Skin of body (tissue), 2 donors: ENCODE measurements around the gene RAB44. TPM values are rescaled to one million over a fixed set of nuclear protein-coding genes. Genes with fewer than 3 reads are reported as not detected.
"Not testable (repeated sequence)": the region's sequence is repeated elsewhere in the genome, so short reads cannot be mapped to it uniquely, and the experiment has no call there.

Experiments
- DNase-seq: peaks from one replicate; lab custom pipeline; 2025; lab: John Stamatoyannopoulos, UW
- total RNA-seq: library from RNA; depleted of rRNA; stranded (reverse); fragments of >200 nt; gene quantifications from one replicate; pipeline ENCODE4 v1.2.3, GENCODE V29; 2014

RAB44 gene
- total RNA-seq, 1 donor from 2014 or later, result 0.59 TPM

DNA sequence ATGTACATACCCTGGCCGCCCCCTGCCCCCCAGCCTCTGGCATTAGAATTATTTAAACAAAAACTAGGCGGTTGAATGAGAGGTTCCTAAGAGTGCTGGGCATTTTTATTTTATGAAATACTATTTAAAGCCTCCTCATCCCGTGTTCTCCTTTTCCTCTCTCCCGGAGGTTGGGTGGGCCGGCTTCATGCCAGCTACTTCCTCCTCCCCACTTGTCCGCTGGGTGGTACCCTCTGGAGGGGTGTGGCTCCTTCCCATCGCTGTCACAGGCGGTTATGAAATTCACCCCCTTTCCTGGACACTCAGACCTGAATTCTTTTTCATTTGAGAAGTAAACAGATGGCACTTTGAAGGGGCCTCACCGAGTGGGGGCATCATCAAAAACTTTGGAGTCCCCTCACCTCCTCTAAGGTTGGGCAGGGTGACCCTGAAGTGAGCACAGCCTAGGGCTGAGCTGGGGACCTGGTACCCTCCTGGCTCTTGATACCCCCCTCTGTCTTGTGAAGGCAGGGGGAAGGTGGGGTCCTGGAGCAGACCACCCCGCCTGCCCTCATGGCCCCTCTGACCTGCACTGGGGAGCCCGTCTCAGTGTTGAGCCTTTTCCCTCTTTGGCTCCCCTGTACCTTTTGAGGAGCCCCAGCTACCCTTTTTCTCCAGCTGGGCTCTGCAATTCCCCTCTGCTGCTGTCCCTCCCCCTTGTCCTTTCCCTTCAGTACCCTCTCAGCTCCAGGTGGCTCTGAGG is 11.5 kb upstream of the RAB44 start:
- no peak for DNase-seq

DNA sequence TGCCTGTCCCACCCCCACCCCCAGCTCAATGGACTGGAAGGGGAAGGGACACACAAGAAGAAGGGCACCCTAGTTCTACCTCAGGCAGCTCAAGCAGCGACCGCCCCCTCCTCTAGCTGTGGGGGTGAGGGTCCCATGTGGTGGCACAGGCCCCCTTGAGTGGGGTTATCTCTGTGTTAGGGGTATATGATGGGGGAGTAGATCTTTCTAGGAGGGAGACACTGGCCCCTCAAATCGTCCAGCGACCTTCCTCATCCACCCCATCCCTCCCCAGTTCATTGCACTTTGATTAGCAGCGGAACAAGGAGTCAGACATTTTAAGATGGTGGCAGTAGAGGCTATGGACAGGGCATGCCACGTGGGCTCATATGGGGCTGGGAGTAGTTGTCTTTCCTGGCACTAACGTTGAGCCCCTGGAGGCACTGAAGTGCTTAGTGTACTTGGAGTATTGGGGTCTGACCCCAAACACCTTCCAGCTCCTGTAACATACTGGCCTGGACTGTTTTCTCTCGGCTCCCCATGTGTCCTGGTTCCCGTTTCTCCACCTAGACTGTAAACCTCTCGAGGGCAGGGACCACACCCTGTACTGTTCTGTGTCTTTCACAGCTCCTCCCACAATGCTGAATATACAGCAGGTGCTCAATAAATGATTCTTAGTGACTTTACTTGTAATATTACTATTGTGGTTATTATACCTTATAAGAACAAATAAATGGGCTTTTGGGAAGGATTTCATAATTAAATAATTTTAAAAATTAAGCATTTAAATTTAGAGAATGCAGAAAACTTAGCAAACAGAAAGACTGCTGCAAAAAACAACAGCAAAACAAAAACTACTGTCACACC is 10.7 kb upstream of the RAB44 start:
- DNase-seq, result no peak

DNA sequence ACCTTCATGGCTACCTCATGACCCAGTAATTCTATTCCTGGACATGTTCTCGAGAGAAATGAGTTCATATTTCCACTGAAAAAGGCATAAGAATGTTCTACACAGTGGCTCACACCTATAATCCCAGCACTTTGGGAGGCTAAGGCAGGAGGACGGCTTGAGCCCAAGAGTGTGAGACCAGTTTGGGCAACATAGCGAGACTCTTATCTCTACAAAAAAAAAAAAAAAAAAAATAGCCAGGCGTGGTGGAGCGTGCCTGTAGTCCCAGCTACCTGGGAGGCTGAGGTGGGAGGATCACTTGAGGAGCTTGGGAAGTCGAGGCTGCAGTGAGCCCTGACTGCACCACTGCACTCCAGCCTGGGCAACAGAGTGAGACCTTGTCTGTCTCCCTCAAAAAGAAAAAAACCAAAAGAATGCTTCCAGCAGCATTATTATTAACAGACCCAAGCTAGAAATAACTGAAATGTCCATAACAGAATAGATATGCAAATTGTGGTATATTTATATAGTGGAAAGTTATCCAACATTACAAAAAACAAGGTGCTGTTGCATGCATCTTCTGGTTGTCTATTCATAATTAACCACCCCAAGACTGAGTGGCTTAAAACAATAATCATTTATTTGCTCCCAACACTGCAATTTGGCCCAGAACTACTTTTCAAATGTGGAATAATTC is 9.4 kb upstream of the RAB44 start:
- DNase-seq, result no peak

DNA sequence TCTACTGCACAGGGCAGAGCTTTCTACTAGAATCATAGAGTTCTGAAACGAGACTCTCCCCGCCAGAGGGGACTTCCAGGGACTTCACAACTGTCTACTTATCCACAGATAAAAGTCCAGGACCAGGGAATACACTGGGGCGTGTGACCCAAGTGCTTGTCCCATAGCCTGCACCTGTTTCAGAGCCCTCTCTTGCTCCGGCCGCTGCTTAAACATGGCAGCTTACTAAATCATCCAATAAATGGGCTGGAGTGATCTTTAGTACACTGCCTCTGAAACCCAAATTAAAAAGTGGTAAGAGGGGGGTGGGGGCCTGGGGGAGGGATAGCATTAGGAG is 8.9 kb upstream of the RAB44 start:
- no peak for DNase-seq

DNA sequence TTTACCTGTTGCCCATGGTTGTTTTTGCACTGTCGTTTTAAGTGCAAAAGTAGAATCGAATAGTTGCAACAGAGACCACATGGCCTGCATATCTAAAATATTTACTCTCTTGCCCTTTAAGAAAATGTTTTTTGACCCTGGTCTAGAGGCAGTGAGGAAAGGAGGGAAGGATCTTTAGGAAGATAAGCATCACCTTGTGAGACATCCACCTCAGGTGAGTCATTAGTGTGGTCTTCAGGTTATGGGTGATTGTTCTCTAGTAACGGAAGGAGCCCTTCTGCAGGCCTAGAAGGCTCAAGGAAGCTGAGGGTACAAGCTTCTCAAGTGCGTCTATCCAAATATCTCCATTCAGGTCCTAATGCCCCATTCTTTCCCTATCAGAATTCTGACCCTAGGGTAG is 6.6 kb upstream of the RAB44 start:
- DNase-seq, result no peak

DNA sequence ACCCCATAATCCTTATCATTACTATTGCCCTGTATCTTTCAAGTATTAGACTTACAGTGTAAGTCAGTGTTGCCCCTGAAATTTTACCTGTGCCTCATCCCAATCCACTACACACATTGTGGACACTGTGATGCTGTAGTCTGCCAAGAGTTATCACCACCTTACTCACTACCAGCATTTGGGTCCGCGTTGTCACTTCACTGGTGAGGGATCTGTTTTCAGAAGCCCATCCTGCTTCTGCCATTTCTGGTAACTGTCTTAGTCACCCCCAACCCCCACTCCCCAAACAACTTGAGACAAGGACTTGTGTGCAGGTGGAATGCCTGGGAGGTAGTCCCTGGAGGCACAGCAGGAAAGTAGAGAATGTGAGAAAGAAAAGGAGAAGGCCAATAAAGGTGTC is 6.0 kb upstream of the RAB44 start:
- DNase-seq, result no peak

DNA sequence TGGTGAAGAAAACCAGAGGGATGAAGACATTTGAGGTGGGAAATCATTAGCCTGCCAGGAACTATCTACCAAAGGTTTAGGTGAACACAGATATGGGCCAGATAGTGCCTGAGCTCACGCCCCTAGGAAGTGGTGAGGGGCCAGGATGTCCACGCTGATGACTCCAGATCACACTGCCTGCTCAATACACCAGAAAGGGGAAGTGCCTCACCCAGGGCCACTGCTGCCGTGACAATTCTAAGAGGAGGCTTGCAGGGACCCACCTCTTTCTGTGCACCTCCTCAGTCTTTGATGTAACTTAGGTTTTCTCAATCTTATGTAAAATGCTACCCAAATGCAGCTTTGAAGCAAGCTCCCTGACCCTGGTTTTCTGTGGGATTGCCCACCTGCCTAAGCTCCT is 5.4 kb upstream of the RAB44 start:
- DNase-seq, result no peak

DNA sequence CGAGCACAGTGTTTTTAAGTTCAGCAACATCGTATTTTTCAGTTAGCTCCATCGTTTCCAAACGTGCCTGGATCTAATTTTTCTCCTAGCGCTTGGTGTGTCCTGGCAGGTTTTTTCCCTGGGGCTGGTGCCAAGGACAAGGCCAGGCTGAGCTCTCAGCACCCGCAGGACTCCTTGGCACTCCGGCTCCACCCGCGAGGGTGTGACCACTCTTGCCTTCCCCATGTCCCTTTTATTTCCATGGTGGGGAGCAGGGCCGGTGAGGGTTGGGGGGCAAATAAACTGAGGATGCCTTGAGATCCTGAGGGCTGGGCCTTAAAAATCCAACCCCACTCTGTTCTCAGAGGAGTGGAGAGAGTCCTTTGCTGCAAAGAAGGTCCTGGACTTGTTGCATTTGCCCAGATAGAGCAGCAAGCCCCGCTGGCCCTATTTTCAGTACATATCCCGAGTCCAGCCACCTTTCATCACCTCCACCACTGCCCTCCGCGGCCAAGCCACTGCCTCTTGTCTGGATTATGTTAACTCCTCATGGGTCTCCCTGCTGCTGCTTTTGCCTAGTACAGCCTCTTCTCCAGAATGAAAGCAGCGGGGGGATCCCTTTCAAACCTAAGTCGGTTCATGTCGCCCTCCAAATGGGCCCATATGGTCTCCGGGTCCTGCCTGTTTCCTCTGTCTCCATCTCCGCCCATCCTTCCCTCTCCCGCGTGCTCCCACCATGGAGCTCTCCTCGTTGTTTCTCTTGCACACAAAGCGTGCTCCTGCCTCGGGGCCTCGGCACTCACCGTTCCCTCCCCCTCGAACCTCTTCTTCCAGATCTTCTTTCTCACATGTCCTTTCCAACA is 4.5 kb upstream of the RAB44 start:
- DNase-seq, result no peak

DNA sequence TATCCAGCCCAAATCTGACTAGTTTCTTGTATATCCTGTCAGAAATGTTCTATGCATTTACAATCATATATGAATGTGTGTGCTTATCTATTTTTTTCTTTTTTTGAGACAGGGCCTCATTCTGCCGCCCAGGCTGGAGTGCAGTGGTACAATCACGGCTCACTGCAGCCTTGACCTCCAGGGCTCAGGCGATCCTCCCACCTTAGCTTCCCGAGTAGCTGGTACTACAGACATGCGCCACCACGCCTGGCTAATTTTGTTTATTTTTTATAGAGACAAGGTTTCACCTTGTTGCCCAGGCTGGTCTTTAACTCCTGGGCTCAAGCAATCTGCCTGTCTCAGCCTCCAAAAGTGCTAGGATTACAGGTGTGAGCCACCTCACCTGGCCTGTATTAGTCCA is 3.0 kb upstream of the RAB44 start:
- DNase-seq, result no peak

DNA sequence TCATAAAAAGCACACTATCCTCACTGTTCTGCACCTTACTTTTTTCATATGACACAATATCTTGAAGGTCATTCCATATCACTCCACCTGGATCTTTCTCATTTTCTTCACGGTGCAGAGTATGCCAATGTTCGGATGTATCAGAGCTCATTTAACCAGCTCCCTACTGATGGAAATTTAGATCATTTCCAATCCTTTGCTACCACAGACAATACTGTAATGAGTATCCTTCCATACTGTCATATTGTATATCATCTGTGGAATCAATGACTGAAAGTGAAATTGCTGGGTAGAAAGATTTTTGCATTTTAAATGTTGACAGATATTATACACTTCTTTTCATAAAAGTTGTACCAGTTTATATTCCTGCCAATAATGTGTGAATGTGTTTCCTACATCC is 2.2 kb upstream of the RAB44 start:
- no peak for DNase-seq

DNA sequence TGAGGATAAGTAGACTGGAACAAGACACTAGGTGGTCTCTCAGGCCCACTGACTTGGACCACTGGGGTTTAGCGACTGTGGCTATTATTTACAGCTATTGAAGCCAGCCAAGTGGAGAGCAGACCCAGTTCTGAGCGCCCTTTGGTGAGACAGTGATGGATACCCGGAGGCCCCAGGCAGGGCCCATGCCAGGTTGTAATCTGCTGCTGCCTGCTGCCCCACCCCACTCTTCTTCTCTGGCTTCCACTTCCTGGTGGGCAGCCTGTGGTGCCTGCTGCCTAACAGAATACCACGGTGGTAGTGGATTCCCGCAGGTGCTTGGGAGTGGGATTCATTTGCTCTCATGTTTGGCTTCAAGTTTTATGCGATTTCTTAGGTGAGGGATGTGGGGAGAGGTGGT is 570 bp downstream of the RAB44 start:
- DNase-seq, result no peak

DNA sequence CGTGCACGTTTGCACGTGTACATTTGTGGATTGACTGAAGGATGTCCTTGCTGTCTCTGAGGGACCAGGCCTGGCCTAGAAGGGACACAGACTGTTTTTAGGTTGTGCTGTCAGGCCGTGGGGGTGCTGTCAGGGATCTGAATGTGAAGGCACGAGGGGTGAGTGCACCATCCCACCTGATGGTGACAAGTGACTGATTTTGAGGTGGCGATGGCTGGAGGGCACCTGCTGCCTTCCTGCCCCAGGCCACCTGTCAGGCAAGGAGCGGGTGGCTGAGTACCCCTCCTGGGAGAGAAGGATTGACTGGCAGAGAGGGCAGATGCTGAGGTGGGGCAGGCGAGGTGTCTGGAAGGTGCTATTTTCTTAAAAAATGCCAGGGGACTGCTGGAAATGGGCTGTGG is 1.2 kb downstream of the RAB44 start:
- DNase-seq, result no peak

DNA sequence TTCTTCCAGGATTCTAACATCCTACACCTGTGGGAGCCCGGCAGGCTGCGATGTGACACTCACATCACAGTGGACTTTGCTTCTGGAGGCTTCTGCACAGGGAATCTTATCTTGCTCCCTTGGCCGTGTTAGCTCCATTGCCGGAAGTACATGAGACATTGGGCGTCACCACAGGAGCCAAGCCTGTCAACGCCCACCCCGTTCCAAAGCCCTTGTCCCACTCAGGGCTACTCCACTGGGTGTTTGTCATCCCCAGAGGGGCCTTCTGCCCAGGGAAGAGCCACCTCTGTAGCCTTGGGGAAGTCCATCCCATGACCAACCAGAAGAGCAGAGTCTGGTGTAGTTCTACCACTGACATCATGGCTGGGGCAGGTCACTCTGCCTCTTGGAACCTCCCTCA is 1.7 kb downstream of the RAB44 start:
- DNase-seq, result no peak

DNA sequence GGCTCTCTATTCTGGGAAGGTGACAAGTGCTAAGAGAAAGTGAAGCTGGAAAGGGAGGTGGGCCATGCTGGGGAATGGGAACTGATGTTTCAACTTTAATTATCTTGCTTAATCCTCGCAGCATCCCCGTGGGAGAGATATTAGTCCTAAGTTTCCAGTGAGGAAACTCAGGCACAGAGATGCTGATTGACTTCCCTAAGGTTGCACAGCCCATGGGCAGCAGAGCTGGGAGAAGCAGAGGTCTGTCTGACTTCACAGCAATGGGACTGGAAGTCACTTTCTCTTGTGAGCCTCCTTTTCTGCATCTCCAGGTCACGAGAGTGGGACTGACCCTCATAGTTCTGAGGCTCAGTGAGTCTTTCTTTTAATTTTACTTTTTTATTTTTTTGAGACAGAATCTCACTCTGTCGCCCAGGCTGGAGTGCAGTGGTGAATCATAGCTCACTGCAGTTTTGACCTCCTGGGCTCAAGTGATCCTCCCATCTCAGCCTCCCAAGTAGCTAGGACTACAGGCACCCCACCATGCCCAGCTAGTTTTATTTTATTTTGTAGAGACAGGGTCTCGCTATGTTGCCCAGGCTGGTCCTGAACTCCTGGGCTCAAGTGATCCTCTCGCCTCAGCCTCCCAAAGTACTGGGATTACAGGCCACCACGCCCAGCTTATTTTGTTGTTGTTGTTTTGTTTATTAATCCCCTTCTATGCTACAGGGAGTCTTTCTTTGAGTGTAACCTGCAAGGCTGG is 2.6 kb downstream of the RAB44 start:
- DNase-seq, result no peak

DNA sequence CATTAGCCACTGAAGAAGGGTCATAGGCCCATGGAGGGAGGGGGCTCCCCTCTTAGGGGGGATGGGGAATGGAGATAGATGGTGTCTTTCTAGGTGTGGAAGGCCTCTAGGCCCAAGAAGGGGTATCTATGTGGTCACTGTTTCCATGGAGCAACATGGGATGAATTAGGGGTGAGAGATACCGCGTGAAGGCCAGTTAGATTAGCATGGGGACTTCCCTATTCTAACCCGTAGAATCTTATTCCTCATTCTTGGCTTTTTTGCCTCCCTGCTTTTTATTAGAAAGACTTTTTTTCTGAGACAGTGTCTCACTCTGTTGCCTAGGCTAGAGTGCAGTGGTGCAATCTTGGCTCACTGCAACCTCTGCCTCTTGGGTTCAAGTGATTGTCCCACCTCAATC is 3.2 kb downstream of the RAB44 start:
- no peak for DNase-seq

DNA sequence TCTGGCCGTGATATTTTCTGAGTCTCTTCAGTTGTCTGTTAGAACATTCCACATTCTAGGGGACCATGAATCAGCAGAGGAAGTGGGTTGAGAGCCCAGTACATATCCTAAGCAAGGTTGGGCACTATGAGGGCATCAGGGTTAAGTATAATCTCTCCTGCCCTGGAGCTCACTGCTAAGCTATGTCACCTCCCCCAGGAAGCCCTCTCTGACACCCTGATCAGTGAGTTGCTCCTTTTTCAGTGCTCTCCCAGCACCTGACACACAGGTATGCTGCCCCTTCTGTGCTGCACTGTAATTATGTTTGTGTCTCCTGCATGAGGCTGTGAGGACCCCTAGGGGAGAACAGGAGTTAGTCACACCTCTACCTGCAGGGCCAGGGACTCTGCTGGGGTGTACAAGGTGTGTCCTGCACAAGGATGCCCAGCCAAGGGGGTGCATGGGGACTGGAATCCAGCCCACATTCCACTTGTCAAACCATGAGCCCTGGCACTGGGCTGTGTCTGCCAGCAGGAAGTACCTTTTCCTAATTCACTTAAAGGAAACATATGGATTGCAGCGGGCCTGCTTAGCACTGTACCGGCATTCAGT is 3.9 kb downstream of the RAB44 start:
- DNase-seq, result no peak

DNA sequence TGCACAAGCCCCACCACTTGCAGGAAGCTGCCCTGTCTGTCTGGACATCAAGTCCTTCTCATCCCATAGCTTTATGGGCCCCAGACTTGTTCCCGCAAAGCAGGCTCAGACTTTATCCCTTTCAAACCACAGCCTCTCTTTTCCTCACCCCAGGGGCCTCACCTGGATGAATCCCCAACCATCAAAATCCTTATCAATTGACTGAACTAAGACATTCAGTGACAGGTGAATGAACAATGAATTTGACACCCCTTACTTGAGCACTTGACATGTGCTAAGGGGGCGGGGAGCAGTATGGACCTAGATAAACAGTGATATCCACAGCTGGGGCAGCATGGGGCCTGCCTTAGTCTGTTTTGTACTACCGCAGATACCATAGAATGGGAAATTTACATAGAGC is 5.0 kb downstream of the RAB44 start:
- no peak for DNase-seq

DNA sequence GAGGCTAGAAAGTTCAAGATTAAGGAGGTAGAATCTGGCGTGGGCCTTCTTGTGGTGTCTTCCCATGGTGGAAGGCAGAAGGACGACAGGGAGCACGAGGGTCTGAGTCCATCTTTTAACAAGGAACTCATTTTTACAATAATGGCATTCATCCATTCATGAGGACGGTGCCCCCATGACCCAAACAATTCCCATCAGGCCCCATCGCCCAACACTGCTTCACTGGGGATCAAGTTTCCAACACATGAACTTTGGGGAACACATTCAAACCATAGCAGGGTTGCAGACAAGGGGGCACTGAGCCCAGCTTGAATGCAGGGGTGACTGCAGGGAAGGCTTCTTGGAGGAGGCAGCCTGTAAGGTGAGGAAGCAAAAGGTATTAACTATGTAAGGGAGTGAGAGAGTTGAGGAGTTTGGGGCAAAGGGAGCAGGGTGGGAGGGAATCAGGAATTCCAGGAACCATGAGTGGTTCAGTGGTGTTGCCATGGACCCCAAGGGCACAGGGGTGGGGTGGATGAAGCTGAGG is 5.5 kb downstream of the RAB44 start:
- DNase-seq, result no peak

DNA sequence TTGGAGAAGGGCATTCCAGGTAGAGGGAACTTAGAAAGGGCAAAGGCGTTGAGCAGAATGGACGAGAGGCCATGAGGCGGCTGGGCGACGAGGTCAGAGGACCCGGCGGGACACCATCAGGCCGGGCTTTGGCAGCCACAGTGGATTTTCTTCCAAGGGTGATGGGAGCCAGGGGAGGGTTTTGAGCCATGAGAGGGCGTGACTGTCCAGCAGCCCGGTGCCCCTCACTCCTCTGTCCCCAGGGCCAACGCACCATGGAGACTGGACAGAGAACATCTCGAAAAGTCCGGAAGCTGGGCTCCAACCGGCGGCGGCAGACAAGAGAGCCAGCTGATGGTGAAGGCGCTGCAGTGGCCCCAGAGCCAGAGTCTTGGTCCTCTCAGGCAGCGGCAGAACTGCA is 6.4 kb downstream of the RAB44 start:
- no peak for DNase-seq

DNA sequence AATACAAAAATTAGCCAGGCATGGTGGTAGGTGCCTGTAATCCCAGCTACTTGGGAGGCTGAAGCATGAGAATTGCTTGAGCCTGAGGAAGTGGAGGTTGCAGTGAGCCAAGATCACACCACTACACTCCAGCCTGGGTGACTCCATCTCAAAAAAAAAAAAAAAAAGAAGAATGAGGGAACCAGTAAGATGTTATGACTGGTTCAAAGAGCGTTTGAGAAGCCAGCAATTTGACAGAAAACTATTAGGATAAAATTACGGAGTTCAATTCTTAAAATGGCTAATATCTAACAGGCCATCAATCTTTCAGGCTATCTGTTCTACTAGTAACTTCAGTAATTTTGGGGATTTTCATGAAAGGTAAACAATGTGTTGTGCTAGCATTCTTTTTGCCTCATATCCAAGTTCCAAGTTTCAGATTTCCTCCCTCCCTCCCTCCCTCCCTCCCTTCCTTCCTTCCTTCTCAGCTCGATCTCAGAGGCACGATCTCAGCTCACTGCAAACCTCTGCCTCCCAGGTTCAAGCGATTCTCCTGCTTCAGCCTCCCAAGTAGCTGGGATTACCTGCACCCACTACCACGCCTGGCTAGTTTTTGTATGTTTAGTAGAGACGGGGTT is 7.4 kb downstream of the RAB44 start:
- DNase-seq, result not testable (repeated sequence)
